OCI-LY1 (cell line): ENCODE measurements around the gene PSME2.

ENCODE experiments used
- H2AFZ ChIP-seq: fragments of 200-600 bp; sonication (generic), shearing (Covaris generic); 2 replicates; pipeline ENCODE4 v1.6.0; 2014; ENCODE audit warnings: antibody characterized with exemption, mild to moderate bottlenecking, low read length
- H3F3A ChIP-seq: fragments of 200-600 bp; sonication (generic), shearing (Covaris generic); 2 replicates; pipeline ENCODE4 v1.6.0; 2014; ENCODE audit warnings: mild to moderate bottlenecking, antibody characterized with exemption, low read length, moderate library complexity; ENCODE audit not compliant: insufficient read depth
- H3K27ac ChIP-seq: fragments of 200-600 bp; sonication (generic); 2 replicates; pipeline ENCODE4 v1.5.1; 2014; ENCODE audit warnings: low read length, mixed run types, mild to moderate bottlenecking, low read depth; ENCODE audit not compliant: poor library complexity, severe bottlenecking
- H3K27me3 ChIP-seq: fragments of 200-600 bp; sonication (generic); 2 replicates; pipeline ENCODE4 v1.6.0; 2014; ENCODE audit warnings: antibody characterized with exemption, mild to moderate bottlenecking, low read length, moderate library complexity; ENCODE audit not compliant: insufficient read depth
- H3K36me3 ChIP-seq: fragments of 200-600 bp; sonication (generic); 2 replicates; pipeline ENCODE4 v1.6.1; 2014; ENCODE audit warnings: mild to moderate bottlenecking, antibody characterized with exemption, low read length, moderate library complexity, mixed read lengths; ENCODE audit not compliant: insufficient read depth
- H3K4me1 ChIP-seq: fragments of 200-600 bp; sonication (generic); 2 replicates; pipeline ENCODE4 v1.5.1; 2014; ENCODE audit warnings: mild to moderate bottlenecking, low read length, moderate library complexity; ENCODE audit not compliant: insufficient read depth, severe bottlenecking
- H3K4me2 ChIP-seq: fragments of 200-600 bp; sonication (generic), shearing (Covaris generic); 2 replicates; pipeline ENCODE4 v1.6.1; 2014; ENCODE audit warnings: low read length
- H3K4me3 ChIP-seq: fragments of 200-600 bp; sonication (generic); 2 replicates; pipeline ENCODE4 v1.5.1; 2014; ENCODE audit warnings: low read length, low read depth, mild to moderate bottlenecking, mixed read lengths; ENCODE audit not compliant: poor library complexity, severe bottlenecking
- H3K79me2 ChIP-seq: fragments of 200-600 bp; shearing (Covaris generic); 2 replicates; pipeline ENCODE4 v1.6.1; 2016; ENCODE audit warnings: mixed run types, low read length, mixed read lengths; ENCODE audit not compliant: insufficient read depth
- H3K9ac ChIP-seq: fragments of 200-600 bp; sonication (generic), shearing (Covaris generic); 2 replicates; pipeline ENCODE4 v1.6.1; 2014; ENCODE audit warnings: mild to moderate bottlenecking, low read length, mixed read lengths
- H3K9me2 ChIP-seq: fragments of 200-600 bp; sonication (generic), shearing (Covaris generic); 2 replicates; pipeline ENCODE4 v1.6.1; 2014; ENCODE audit warnings: low read depth, mild to moderate bottlenecking, low read length, mixed read lengths
- H3K9me3 ChIP-seq: fragments of 200-600 bp; shearing (Covaris generic); 2 replicates; pipeline ENCODE4 v1.6.1; 2014; ENCODE audit warnings: low read length, mixed read lengths
- H4K20me1 ChIP-seq: fragments of 200-600 bp; sonication (generic), shearing (Covaris generic); 2 replicates; pipeline ENCODE4 v1.6.0; 2016; ENCODE audit warnings: mild to moderate bottlenecking, low read length; ENCODE audit not compliant: insufficient read depth
- CTCF ChIP-seq: fragments of 200-600 bp; sonication (generic), shearing (Covaris generic); IDR thresholded peaks from 2 replicates; pipeline ENCODE4 v1.5.1; 2017; ENCODE audit warnings: mild to moderate bottlenecking, antibody characterized with exemption, low read length, moderate library complexity, mixed read lengths
- EZH2 ChIP-seq: fragments of 200-600 bp; sonication (generic), shearing (Covaris generic); IDR thresholded peaks from 2 replicates; pipeline ENCODE4 v1.8.0; 2017; ENCODE audit warnings: borderline replicate concordance, mixed run types, mild to moderate bottlenecking, antibody characterized with exemption, low read length, moderate library complexity, mixed read lengths

Gene PSME2

DNA sequence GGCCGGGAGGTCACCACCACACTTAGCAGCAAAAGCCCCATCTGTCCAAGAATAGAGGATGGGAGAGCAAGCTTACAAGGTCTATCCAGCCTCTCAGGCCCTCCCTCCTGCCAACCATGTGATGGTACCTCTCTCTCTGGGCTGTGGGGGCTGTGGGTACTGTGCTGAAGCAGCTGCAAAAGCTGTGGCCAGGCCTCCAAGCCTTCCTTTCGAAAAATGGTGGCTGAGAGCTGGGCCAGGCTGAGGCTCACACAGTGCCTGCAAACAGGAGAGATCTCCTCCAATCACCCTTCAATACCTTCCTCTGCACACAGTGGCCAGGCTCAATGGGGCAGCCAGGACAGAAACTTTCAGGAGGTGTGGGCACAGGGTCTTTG lies 41.1 kb upstream of the PSME2 start:
- no peak for TF ChIP-seq CTCF
- H4K20me1 ChIP-seq, result no peaks in the 10 kb centered on the region
- peaks cover 19% of the 10 kb centered on the region for H3K4me1 ChIP-seq
- H3K9me3 ChIP-seq, result no peaks in the 10 kb centered on the region
- H3K27ac ChIP-seq, result no peak overlapping the region
- no peak overlapping the region for H2AFZ ChIP-seq
- H3F3A ChIP-seq, result no peaks in the 10 kb centered on the region
- no peaks in the 10 kb centered on the region for H3K9me2 ChIP-seq
- H3K79me2 ChIP-seq, result no peaks in the 10 kb centered on the region
- no peaks in the 10 kb centered on the region for H3K27me3 ChIP-seq
- H3K4me2 ChIP-seq, result peak overlapping the region; percentile 67
- H3K9ac ChIP-seq, result peak overlapping the region; percentile 64
- peak overlapping the region; percentile 65 for H3K4me3 ChIP-seq
- peaks cover 56% of the 10 kb centered on the region for H3K36me3 ChIP-seq

DNA sequence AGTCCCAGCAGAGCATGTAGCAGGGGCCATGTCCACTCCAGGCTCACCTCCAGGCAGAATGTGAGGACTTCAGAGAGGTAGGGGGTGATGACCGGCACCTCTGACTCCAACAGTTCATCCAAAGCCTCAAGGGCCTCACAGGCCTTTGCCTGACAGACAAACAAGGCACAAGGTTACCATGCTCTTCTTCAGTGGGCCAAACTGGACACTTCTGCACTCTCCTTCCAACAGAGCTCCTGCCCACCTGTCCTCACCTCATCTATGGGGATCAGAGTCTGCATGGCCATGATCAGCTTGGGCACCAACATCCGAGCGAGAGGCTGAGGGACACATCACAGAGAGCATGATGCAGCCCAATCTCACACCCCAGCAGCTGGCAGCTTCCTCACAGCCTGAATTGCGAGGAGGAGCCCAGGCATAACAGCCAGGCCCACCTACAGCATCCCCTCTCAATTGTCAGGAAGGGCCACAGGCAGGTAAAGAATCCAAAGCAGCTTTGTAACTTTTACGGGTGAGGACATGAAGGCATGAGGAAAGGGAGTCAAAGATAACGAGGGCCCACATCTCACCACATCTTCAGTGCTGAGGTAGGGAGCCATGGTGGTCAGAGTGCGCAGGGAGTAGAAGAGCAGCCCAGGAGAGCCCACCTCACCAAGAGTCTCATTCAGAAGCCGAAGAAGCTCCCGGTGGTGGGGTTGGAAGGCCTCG lies 40.6 kb upstream of the PSME2 start:
- Histone ChIP-seq H3K79me2 (no peaks in the 10 kb centered on the region), H4K20me1 (no peaks in the 10 kb centered on the region), H3K27ac (no peak overlapping the region), H3K27me3 (no peaks in the 10 kb centered on the region), H3K4me1 (peaks cover 19% of the 10 kb centered on the region), H3K9ac (no peak overlapping the region; the same call in 1 of the 2 replicates), H3K36me3 (peaks cover 56% of the 10 kb centered on the region), H3K9me2 (no peaks in the 10 kb centered on the region), H3K4me3 (peak overlapping the region; percentile 65), H3F3A (no peaks in the 10 kb centered on the region), H3K4me2 (peak overlapping the region; percentile 67; the same call in 1 of the 2 replicates), H2AFZ (no peak overlapping the region), H3K9me3 (no peaks in the 10 kb centered on the region)
- TF ChIP-seq CTCF (no peak), EZH2 (no peak)

GRCh38 chr14:24185741-24186140 lies 39.3 kb upstream of the PSME2 start:
- H4K20me1 ChIP-seq, result no peaks in the 10 kb centered on the region
- no peak overlapping the region for H3K27ac ChIP-seq
- no peaks in the 10 kb centered on the region for H3F3A ChIP-seq
- no peaks in the 10 kb centered on the region for H3K9me2 ChIP-seq
- TF ChIP-seq CTCF, result no peak
- no peak for TF ChIP-seq EZH2
- H3K4me3 ChIP-seq, result no peak overlapping the region
- no peak overlapping the region for H3K4me2 ChIP-seq
- no peaks in the 10 kb centered on the region for H3K79me2 ChIP-seq
- no peaks in the 10 kb centered on the region for H3K27me3 ChIP-seq
- peaks cover 63% of the 10 kb centered on the region for H3K36me3 ChIP-seq
- H2AFZ ChIP-seq, result no peak overlapping the region
- no peaks in the 10 kb centered on the region for H3K9me3 ChIP-seq
- H3K9ac ChIP-seq, result no peak overlapping the region
- H3K4me1 ChIP-seq, result peaks cover 19% of the 10 kb centered on the region
